HG03571 (cell line): ENCODE results near the gene FLOT2.
"Not testable (repeated sequence)": the region's sequence is repeated elsewhere in the genome, so short reads cannot be mapped to it uniquely, and the experiment has no call there.

Experiments used
- ATAC-seq: cut with Tn5 transposase; IDR thresholded peaks from one replicate; pipeline ENCODE4 v1.9.1; 2021; ENCODE audit not compliant: unreplicated experiment

FLOT2 gene

DNA sequence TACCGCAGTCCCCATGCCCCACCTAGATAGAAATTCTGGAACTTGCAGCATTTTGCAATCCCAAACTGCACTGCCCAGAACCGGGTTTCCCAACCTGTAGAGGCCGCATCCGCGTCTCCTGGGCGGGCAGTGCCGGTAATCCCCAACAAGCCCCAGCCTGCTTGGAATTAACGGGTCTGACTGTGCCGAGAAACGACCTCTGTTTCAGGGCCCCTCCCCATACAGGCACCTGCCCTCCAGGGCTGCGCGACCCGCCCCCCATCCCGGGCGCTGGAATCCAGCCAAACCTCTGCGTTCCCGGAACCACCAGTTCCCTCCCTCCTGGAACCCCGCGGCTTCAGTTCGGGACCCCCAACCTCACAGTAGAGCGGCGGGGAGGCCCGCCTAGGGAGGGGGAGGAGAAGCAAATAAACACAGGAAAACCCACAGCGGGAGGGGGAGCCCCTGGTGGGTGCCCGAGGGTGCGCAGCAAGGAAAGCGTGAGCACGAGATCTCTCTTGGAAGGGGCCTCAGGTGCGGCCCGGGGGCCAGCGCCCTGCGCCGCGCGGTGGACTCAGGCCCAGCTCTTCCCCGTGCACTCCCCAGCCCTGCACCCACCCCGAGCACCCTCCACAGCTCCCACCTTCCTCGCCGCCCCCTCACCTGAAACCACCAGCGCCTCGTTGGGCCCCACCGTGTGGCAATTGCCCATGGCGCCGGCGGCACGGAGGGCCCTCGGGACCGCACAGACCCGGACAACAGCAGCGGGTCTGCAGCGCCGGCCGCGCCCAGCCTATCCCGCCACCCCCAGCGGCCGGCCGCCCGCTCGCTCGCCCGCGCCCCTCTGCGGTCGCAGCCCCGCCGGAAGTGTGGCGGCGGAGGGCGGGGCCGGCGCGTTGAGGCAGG, at the start of gene FLOT2:
Gene FLOT2, minus strand, starts transcription at position 850 of the 885 bp plus-strand sequence. Its CDS starts 159 bp downstream, at position 691.
- no peak for ATAC-seq

DNA sequence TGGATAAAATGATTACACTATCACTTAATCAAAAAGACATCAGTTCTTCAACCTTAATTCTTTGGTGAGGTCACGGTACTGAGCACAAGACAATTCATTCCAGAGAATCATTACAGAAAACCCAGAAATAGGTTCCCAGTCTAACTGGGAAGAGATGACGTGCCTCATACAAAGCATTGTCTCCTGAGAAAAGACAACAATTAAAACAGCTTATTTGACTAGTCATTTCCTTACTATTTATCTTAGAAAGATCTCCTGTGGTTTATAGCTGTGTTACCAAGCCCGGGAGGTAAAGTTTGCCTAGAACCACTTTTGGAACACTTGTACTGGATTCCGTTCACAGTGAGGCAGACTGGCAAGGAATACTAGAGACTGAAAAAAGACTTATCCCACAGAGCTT, 48.7 kb upstream of the FLOT2 start:
- ATAC-seq: no peak

GRCh38 chr17:28944862-28945741, 47.6 kb upstream of the FLOT2 start:
- ATAC-seq: no peak

DNA sequence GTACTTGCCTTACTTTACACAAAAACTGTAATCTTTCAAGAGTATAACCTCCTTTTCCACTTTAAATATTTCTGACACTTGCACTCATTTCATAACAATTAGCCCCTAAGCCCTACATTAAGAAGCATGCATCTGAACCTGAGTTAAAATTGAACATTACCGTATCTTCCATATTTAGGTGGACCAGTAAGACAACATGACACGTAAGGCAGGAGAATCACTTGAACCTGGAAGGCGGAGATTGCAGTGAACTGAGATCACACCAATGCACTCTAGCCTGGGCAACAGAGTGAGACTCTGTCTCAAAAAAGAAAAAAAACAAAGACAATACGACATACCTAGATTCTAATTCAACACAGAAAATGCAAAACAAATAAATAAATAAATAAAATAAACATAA, 46.8 kb upstream of the FLOT2 start:
- ATAC-seq: no peak

DNA sequence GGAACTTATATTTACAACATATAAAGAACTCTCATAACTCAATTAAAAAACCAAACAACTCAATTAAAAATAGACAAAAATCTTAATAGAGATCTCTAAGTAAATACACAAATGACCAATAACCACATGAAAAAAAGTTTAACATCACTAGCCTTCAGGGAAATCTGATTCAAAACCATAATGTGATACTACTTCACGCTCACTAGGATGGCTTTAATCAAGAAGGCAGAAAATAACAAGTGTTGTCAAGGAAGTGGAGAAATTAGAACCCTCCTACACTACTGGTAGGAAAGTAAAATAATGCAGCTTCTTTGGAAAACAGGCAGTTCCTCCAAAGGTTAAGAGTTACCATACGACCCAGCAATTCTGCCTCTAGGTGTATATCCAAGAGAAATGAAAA, 45.4 kb upstream of the FLOT2 start:
- no peak for ATAC-seq

DNA sequence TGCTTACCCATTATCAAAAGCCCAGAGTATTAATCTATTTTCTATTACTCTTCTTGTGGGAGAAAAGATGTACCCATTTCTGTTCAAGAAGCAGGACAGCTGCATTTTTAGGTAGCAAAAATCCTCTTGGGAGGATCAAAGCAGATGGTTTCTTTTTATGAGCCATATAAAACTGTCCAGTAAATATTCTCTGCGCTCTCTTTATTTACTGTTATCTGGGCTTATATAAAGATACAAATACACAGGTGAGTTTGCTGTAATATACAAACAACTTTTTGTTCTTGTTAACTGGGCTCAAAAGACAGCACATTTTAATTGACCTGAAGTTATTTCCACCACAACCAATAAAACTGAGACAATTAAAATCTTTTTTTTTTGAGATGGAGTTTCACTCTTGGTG, 43.7 kb upstream of the FLOT2 start:
- ATAC-seq: no peak

DNA sequence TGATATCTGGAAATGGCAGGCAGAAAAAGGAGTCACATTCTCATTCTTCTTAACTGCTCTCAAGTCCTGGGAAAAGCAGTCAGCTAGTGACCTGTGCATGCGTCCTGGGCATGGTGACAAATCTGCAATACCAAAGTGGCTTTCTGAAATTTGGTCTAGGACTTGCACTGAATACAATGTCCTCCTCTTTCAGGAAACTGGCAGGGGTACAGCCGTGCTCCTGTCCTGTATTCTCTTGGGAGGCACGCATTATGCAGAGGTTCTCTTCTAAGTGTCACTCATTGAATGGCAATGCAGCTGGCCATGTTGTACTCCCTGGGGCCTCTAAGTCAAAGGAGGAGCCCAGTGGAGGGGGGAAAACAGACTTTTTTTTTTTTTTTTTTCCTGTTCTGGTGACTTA, 43.1 kb upstream of the FLOT2 start:
- ATAC-seq: no peak

- no peak for ATAC-seq
Observed at GRCh38 chr17:28940142-28940541, 42.6 kb upstream of the FLOT2 start.

DNA sequence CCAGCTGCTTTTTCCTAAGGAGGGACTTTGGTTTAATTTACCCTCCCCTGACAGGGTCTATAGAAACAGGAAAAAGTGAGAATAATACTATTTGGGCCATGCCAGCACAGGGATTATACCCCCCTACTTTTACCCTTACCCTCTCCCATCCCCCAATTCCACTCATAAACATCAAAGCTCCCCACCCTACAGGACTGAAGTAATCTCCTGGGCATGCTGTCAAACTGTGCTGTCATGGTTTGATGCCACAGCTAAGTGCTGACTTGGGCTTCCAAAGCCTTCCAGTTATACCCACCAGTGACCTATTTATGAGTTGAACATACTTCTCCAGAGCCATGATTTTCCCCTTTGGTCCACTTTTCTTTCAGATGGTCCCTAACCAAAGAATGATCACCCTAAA, 41.0 kb upstream of the FLOT2 start:
- ATAC-seq: no peak

DNA sequence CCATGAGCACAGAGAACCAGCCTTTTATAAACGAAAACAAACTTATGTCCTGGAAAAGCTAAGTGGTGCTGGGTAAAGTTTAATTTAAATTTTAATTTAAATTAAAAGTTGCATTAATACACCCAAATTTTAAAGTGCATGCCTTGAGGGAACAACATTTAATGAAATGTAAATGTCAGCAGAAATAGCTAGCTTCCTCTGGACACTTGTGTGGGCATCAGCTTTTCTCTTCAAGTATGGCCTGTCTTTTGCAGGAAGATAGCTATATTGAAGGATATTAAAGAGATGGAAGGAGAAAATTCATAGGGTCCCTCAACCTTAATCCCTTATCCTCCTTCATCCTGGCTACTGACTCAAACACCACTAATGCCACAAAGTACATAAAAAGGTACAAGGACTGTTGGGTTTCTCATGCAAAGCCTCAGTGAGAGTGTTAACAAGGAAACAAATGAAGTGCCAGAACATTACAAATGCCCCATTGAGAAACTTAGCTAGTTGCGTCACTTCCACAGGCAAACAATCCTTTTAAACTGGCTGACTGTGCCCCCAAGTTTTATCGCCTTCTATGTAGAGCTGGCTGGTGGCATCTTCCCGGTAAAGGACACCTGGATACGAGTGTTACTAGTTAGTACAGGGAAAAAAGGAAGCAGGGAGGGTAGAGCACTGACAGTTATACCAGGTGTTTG, 39.7 kb upstream of the FLOT2 start:
- ATAC-seq: no peak

DNA sequence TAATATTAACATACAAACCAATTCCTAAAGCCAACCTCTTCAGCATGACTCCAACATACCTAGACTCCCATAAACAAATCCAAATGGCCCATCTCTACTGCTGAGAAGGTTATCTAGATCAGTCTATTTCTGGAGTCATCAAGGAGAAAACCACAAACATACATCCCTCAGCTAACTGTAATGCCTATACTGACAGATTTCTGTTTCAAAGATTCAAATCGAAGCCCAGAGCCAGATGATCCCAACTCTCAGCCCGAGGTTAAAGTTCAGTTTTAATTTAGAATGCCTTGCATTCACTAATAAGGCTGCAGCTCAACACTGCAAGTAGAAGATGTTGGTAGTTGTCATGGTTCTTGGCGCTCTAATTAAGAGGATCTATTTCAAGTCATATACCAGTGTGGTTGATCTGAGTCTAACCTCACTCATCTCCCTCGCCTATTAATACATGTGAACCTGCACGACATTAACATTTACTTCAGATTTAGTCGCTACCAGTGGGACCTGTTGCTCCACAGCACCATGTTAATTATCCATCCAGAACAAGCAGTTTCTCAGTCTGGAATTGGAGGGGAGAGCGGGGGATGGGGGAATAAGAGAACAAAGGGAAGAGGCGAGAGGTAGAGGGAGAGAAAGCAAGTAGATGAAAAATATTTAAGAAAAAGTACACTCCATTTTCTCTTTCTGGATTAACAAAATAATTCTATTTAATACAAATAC, 38.4 kb upstream of the FLOT2 start:
- no peak for ATAC-seq

DNA sequence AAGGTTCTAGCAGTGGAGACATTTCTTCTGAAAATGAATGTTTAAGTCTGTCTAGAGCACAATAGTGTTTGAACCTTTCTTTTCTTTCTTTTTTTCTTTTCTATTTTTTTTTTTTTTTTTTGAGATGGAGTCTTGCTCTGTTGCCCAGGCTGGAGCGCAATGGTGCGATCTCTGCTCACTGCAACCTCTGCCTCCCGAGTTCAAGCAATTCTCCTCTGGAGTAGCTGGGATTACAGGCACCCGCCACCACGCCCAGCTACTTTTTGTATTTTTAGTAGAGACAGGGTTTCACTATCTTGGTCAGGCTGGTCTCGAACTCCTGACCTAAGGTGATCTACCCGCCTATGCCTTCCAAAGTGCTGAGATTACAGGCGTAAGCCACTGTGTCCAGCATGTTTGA, 37.0 kb upstream of the FLOT2 start:
- ATAC-seq: not testable (repeated sequence)

GRCh38 chr17:28929787-28930186, 32.3 kb upstream of the FLOT2 start:
- no peak for ATAC-seq

- ATAC-seq: no peak
Observed at GRCh38 chr17:28928061-28928460, 30.5 kb upstream of the FLOT2 start.

DNA sequence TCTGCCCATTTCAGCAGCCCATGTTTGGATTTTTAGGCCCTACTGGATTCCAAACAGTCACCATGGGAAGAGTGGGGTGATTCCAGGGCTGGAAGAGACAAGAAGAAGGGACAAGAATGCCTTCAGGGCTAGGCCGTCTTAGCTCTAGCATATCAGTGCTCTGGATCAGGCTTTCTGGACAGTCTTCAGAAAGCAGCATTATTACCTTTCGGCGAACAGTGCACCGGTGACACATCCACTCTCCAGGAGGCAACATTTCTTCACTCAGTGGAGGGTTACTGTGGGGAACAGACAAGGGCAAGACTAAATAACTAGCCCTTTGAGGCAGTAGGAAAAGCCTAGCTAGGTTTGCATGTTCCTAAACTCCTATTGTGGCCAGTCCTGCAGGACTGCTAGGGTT, 29.3 kb upstream of the FLOT2 start:
- ATAC-seq: no peak

DNA sequence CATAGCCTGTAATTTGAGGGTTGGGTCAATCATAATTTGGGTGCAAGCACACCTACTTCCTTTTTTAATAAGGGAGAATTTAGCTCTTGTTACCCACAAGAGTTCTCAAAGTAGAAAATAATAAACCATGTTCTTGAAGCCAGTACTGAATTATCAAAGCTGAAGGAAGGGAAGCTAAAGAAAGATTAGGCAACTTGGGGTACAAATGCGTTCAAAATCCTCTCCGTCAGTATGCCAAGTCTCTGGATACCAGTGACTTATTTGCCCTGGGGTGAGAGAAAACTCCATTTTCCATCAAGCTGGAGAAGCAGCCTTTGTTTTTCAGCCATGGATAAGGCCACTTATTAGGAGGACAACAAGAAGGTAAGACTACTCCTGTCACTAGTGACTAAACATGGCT, 28.8 kb upstream of the FLOT2 start:
- ATAC-seq: no peak

GRCh38 chr17:28925912-28926365, 28.4 kb upstream of the FLOT2 start:
- no peak for ATAC-seq

GRCh38 chr17:28920201-28920600, 22.7 kb upstream of the FLOT2 start:
- ATAC-seq: no peak

GRCh38 chr17:28918295-28918694, 20.8 kb upstream of the FLOT2 start:
- ATAC-seq: no peak

- ATAC-seq: no peak
Observed at GRCh38 chr17:28917465-28917864, 19.9 kb upstream of the FLOT2 start.

DNA sequence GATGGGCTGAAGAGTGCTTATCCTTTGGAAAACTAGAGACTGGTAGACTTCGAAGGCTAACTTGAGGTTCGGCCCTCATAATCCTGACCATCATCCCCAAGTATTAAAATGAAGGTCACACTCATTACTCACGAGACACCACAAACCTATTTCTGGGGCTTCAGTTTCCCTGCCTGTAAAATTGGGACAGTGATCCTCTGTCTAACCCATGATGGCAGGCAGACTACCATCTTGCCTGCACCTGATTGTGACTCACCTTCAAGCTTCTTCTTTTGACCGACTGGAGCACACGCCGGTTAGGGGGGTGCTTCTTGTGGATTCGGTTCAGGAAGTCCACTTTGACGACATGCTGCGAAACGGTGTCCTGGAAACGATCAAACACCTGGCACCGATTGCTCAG, 19.5 kb upstream of the FLOT2 start:
- no peak for ATAC-seq
